ENCODE results near the gene ASPDH. TPM values are rescaled to one million over a fixed set of nuclear protein-coding genes. Genes with fewer than 3 reads are reported as not detected.
A peak's percentile ranks its signal among the peaks of the same experiment; 100 is the strongest.
"Not testable (repeated sequence)": the region's sequence is repeated elsewhere in the genome, so short reads cannot be mapped to it uniquely, and the experiment has no call there.

Gene ASPDH
- total and polyA plus RNA-seq, 3 donors from 2014 or later: 0.90 TPM; not detected in 2

- H3K9me3 ChIP-seq: no peaks in the 10 kb centered on the region
- no peaks in the 10 kb centered on the region for H3K27me3 ChIP-seq
- no peaks in the 10 kb centered on the region for H3K36me3 ChIP-seq (ENCODE audit: low read depth, missing control alignments)
- H3K4me3 ChIP-seq: peak within 1 kb of the TSS; percentile 88 to 94
- WGBS, 2 donors: 1 to 7% methylated on average over 13 to 56 of the region's 58 CpGs
- DNase-seq: peak; percentile 94
- intact Hi-C loops (cut with DNase I; ENCODE audit: low total_unique reads): no loop called here
- peaks cover 9% of the 10 kb centered on the region for H3K4me1 ChIP-seq
- peak; percentile 1 for TF ChIP-seq POLR2A (IDR thresholded peaks at IDR 0.05)
- TF ChIP-seq CTCF (IDR thresholded peaks at IDR 0.05): peak in 1 of 3 experiments; percentile 23
- H3K27ac ChIP-seq: peak within 1 kb of the TSS; percentile 61 to 82
These were observed 37.3 kb downstream of the ASPDH start, which contains the start of the genes EMC10 and GARIN5A for GRCh38 chr19:50476224-50476906. Gene EMC10, plus strand, starts transcription at chr19:50476507. Its CDS starts 38 bp downstream, at chr19:50476545. Gene GARIN5A, minus strand, starts transcription at chr19:50476848. Its CDS starts 460 bp downstream, at chr19:50476388.

GRCh38 chr19:50475736-50476223, 37.9 kb downstream of the ASPDH start:
- TF ChIP-seq CTCF (IDR thresholded peaks at IDR 0.05): no peak
- TF ChIP-seq POLR2A (IDR thresholded peaks at IDR 0.05): no peak
- H3K4me3 ChIP-seq: peak overlapping the region; percentile 88 to 94
- peaks cover 9% of the 10 kb centered on the region for H3K4me1 ChIP-seq
- WGBS, 2 donors: 48 to 56% methylated on average over 21 to 29 of the region's 29 CpGs
- no peaks in the 10 kb centered on the region for H3K9me3 ChIP-seq
- peak overlapping the region; percentile 36 to 82 for H3K27ac ChIP-seq
- DNase-seq: no peak
- H3K27me3 ChIP-seq: no peaks in the 10 kb centered on the region
- intact Hi-C loops (cut with DNase I; ENCODE audit: low total_unique reads): no loop called here
- H3K36me3 ChIP-seq (ENCODE audit: low read depth, missing control alignments): no peaks in the 10 kb centered on the region

- no peak for DNase-seq
- Histone ChIP-seq H3K36me3 (ENCODE audit: low read depth, missing control alignments) (no peaks in the 10 kb centered on the region), H3K9me3 (no peaks in the 10 kb centered on the region), H3K27me3 (no peaks in the 10 kb centered on the region), H3K4me1 (peaks cover 9% of the 10 kb centered on the region), H3K27ac (peak overlapping the region in 1 of 2 donors; percentile 82), H3K4me3 (peak overlapping the region in 1 of 2 donors; percentile 94)
- TF ChIP-seq POLR2A (IDR thresholded peaks at IDR 0.05) (no peak), CTCF (IDR thresholded peaks at IDR 0.05) (no peak)
- WGBS, 2 donors: 72% methylated on average over 12 of the region's 12 CpGs
- intact Hi-C loops (cut with DNase I; ENCODE audit: low total_unique reads): no loop called here
These were observed 38.6 kb downstream of the ASPDH start for GRCh38 chr19:50475101-50475568.

GRCh38 chr19:50473336-50473735, 40.4 kb downstream of the ASPDH start:
- intact Hi-C loops (cut with DNase I; ENCODE audit: low total_unique reads); H3K27me3 ChIP-seq; H3K4me3 ChIP-seq; H3K4me1 ChIP-seq; H3K9me3 ChIP-seq; H3K27ac ChIP-seq; DNase-seq; H3K36me3 ChIP-seq (ENCODE audit: low read depth, missing control alignments): not testable (repeated sequence)
- 79 to 80% methylated on average over 3 of the region's 3 CpGs for WGBS, 2 donors

- H3K4me1 ChIP-seq: no peaks in the 10 kb centered on the region
- no peak for TF ChIP-seq POLR2A (IDR thresholded peaks at IDR 0.05)
- TF ChIP-seq CTCF (IDR thresholded peaks at IDR 0.05): no peak
- H3K9me3 ChIP-seq: no peaks in the 10 kb centered on the region
- H3K27me3 ChIP-seq: no peaks in the 10 kb centered on the region
- H3K4me3 ChIP-seq: no peak overlapping the region
- H3K27ac ChIP-seq: no peak overlapping the region
- no peaks in the 10 kb centered on the region for H3K36me3 ChIP-seq (ENCODE audit: low read depth, missing control alignments)
- DNase-seq: no peak
- intact Hi-C loops (cut with DNase I; ENCODE audit: low total_unique reads): no loop called here
- 90 to 94% methylated on average over 6 of the region's 6 CpGs for WGBS, 2 donors
These were observed 44.9 kb downstream of the ASPDH start for GRCh38 chr19:50468818-50469217.
